Raji (cell line): ENCODE measurements around the gene FOXA1.

Source experiments
- POLR2A ChIP-seq: IDR thresholded peaks from 2 replicates; pipeline ENCODE4 v1.6.1; 2011; ENCODE audit warnings: low read depth, low read length, control low read depth; ENCODE audit not compliant: insufficient read depth

Gene FOXA1

DNA sequence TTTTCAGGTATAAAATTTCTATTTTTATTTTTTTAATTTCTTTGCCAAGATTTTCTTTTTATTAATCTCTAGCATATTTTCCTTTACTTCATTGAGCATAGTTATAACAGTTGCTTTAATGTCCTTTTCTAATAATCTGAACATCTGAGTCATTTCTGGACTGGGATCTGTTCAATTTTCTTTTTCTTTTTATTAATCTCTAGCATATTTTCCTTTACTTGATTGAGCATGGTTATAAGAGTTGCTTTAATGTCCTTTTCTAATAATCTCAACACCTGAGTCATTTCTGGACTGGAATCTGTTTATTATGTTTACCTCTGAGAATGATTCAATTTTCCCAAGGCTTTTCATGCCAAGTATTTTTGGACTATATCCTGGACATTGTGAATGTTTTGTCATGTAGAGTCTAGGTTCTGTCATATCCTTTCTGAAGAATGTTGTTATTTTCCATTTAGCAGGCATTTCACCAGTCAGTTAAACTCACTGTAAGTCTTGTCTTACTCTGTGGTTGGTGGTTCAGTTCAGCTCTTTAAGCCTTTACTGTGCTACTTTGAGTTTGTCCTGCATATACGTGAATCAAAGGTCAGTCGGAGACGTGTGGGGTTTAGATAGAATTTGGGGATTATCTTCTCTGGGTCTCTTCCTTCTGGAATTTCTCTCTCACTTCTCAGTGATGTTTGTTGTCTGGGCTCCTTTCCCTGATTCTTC is 20.7 kb upstream of the FOXA1 start:
- TF ChIP-seq POLR2A = no peak

DNA sequence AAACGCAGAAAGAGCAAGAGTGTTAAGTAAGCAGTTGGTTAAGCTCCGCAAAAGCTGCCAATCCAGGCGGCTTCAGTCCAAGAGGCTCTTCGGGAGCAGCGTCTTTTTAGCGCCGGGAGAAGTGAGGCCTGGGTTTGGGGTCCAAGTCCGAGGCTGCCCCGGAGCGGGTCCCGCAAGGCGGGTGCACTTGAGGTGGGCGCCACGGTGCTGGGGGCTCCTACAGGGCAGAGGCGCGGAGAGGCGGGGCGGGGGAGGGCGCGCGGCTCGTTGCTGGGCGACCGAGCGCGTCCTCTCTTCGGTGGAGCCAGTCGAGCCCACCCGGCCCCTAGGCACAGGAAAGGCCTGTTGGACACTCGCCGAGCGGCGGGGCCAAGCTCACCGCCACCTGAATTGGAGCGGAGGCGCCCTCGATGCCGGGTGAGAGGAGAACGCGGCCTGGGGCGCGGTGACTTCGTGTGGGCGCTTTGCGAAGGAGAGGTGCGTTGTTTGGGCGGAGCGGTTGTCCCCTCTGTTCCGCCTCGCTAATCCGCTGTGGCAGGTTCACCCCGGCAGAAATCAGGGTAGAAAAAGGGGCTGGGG is 16.0 kb upstream of the FOXA1 start:
- no peak for TF ChIP-seq POLR2A

DNA sequence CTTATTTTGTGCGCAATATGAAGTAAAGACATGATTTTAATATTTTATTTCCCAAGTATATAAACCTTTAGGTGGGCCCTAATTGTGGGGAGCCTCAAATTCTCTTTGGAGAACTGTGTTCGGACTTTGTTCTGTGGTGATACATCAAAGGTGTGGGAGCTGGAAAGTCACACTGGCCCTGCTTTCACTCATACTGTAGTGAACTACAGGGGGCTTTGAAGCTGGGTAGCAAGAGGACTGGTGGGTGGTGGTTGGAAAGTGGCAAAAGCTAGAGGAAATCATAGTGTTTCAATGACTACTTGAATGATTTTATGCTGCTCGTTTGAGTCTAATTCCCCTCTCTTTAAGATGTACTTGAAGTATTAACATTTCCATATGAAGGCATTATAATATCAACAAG is 13.6 kb upstream of the FOXA1 start:
- no peak for TF ChIP-seq POLR2A

DNA sequence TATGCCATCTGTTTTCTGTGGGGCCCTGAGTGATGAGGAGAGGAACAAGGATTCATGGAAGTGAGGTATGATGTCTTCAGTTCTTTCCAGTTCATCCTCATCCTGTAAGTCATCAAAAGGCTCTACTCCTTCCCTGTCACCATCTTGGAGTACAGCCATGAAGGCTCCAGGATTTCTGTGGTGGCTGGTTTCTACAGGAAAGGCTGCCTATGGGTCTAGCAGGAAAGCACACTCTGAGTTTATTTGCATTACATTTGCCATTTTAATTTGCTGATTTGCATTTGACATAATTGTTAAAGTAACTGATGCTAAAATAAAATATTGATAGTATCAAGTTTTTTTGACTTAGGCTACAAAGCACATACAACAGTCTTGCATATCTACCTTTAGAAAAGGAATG is 11.6 kb upstream of the FOXA1 start:
- no peak for TF ChIP-seq POLR2A

DNA sequence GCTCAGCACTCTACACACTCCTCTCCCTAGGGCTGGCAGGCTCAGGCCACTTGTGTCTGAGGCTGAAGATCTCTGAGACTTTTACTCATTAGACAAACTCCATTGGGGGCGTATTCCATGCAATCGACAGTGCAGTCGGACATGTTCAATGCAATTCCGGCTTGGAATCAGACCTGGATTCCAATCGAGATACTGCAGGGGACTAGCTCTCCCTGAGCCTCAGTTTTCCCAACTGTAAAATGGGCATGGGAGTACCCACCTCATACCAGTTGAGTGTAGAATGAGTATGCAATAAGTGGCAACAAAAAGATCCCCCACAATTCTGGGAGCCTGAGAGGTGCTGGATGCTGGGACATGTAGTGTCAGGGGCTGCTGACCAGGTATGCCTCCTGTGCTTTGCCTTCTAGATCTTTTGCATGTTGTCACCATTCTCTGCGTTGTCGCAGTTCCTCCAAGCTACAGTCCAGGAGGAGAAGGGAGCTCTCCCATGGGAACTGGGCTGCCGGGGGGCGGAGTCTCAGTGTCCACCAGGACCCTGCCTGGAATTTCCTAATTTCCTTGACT is 8.7 kb upstream of the FOXA1 start:
- TF ChIP-seq POLR2A = no peak

DNA sequence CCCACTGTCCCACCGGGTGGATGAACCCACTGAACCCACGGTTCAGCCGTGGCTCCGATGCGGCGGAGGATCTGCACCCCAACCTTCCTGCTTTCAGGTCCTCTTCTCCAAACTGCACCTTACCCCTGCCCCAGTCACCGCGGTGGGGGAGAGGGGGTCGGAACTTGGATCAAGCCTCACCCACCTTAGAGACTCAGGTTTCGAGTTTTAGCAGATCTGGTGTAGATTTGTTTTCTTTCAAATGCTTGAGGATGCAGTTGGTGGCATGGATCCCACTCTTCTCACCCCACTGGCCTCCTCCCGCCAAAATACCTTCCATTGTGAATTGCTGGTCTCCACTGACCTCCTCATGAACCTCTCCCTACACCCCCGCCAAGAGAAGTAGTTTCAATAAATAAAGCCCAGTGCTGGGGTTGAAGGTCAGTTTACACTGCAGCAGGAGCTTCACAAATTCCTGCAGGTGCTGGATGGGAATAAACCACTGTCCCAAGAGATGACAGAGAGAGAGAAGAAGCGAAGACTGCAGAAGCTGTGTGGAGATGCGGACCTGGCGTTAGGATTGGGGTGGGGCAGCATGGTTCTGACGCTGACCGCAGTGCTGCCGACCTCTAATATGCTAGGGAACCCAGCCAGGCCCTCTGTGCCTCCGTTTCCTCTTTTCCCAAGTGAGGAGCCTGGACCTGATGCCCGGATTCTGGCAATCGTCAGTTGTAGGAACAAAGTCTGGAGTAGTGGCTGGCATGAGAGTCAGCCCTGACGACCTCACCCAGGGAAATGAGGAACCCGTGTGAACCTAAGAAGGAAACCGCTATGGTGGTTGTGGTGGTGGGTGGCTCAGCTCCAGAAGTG is 7.8 kb upstream of the FOXA1 start:
- no peak for TF ChIP-seq POLR2A

DNA sequence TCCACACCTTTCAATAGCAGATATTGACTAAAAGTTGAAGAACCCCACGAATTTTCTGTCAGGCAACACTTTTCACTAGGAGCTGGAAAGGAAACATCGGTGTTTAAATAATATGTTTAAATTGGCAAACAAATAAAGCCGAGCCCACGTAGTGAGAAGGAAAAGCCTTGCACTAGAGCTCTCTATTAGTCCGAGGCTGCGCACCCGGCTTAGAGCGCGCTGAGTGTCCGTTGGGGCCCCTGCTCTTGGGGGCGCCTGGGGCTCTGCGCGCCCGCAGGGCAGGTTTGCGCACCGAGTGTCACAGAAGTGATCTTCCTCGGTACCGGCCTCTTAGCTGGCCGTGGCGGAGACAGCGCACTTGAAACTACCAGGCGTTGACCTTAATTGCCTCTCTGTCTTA is 6.8 kb upstream of the FOXA1 start:
- no peak for TF ChIP-seq POLR2A

DNA sequence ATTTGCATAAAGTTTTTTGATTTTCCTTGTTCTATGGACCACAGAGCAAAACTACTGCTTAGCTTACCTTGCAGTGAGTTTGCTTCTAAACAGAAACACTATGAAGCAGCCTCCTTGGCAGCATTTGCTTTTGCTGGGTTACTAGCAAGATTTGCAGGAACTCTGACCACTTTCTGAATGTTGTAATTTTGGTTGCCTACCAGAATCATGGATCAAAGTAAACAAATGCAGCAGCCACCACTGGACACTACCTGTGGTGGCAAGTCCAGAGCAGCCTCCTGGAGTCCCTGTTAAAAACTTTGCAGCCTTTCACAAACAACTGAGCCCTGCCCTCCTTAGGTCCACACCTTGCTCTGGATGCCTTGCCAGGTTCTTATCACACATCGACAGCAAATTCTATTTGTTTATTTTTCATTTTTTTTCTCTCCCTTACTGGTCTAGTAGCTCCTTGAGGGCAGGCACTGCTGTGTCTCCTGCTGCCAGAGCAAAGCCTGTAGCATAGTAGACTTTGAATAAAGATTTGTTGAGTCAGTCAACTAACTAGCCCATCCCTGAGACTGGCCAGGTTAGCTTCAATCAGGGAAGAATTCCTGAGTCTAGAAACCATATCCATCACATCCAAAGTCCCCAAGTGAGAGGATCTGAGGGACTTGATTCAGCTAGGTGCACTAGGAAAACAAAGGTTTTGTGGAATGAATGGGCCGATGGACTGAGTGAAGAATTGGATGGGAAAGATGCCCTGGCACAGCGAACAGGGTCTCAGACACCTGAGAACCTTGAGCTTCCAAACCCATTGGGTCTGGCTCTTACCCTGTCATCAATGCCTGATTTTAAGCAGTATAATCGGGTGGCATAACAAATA is 6.1 kb upstream of the FOXA1 start:
- TF ChIP-seq POLR2A = no peak

DNA sequence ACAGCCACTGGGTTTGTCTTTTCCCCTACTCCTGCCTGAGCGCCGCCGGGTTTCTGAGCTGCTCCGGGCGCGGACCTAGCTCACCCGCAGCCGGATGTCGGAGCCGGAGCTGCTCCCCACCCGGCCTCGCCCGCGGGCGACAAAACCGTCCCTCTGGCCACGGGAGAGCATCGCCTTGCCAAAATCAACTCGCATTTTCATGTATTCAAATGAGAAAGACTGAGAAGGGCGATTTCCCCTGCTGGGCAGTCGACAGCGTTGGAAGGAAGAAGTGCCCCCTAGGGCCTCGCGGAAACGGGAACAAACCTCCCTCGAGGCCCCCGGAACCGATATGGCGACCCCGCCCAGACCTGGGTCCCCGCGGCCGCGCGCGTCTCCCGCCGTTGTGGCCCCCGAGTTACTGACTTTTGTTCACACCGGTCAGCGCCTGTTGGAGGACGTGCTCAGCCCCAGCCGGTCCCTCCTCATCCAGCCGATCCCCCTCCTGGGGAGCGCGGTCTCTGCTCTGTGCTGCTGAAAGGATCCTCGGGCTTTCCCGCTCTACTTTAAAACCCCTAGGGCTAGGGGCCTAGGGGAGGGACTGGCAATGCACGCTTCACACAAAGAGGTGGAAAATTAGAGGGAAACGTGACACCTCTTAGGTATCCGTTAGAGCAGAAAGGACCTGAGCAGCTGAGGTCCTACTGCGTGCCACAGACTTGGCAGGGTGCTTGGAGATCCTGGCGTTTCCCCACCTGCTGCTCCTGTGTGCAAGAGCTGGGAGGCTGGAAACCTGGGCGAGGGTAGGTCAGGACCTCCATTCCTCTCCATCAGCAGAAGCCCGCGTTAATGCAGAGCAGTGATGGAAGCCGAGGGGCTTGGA is 4.7 kb upstream of the FOXA1 start:
- TF ChIP-seq POLR2A = no peak

DNA sequence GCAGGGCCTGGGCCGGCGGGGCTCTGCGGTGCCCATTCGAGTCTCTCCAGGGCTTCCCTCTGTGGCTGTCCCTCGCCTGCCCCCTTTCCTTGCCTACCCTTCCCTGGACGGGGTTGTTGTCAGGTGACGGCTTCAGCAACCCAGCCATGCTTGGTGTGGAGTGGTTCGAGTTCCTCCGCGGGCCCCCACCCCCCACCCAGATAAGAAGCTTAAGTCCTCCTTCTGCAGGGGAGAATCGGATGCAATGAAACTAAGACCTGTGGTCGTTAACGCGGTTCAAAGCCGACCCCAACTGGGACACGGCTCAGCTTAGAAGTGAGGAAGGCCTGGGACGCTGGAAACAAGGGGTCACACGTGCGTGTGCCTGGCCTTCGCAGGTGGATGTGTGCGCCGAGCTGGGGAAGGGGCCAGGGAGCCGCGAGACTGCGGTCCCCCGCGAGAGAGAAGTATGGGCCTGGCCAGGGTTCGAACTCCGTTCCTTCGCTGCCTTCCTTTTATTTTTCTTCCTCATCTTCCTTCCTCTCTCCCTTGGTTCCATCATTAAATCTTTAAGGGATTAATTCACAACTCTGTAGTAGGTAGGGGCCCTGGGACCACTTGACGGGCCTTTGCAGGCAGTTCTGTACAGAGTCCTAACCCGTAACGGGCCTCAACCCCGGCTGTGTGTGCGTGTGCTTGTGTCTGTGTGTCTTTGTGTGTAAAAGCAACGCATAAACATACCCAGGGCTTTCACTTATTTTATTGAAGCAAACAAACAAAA is 3.9 kb upstream of the FOXA1 start:
- TF ChIP-seq POLR2A = no peak

DNA sequence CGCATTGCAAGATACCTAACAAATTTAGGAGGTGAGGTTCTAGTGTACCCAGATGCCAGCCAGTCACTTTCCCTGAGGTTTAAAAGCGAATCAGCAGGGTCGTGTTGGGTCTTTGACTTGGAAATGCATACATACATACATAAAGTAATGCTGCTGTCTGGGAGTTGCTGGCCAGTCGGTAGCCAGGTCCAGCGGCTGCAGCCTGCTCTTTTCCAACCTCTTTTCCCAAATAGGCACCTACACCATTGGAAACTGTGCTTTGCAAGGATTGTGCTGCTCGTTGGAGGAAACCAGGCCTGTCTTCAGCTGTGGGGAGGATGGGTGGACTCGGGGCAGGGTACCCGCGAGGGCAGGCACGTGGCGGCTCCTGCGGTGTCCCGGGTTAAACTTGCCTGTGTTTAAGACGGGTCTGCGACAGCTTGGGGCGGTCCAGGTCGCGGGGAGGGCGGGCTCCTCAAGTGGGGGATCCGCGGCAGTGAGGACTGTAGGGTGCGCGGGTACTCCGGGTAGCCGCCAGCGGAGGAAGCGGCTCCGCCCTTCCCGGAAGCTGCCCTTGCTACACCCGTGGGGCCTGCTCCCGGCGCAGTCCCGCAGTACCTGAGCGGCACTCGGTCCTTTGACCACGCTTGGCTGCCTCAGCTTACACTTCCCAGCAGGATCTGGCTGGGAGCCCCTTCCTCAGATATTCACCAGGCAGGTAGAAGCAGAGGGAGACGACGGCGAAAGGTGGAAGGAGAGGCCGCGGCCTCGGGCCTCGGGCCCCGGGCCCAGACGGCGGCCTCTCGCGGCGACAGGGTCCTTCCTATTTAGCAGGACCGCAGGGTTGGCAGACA is 3.1 kb upstream of the FOXA1 start:
- TF ChIP-seq POLR2A = no peak

DNA sequence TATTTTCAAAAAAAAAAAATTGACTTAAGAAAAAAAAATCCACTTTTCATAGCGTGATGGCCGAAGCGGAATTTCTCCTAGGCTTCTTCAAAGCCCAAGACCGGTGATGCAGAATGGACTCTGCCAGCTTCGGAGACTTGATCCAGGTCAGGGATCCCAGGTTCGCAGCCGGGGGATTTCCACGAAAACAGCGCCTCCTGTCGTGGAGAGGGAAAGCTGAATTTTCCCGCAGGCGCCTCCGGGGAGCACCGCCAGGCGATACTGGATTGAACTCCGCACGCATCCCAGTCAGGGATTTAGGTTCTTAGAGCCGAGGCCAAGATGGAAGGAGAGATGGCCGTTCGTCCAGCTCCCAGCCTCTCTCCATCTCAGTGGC is 2.5 kb upstream of the FOXA1 start:
- no peak for TF ChIP-seq POLR2A

DNA sequence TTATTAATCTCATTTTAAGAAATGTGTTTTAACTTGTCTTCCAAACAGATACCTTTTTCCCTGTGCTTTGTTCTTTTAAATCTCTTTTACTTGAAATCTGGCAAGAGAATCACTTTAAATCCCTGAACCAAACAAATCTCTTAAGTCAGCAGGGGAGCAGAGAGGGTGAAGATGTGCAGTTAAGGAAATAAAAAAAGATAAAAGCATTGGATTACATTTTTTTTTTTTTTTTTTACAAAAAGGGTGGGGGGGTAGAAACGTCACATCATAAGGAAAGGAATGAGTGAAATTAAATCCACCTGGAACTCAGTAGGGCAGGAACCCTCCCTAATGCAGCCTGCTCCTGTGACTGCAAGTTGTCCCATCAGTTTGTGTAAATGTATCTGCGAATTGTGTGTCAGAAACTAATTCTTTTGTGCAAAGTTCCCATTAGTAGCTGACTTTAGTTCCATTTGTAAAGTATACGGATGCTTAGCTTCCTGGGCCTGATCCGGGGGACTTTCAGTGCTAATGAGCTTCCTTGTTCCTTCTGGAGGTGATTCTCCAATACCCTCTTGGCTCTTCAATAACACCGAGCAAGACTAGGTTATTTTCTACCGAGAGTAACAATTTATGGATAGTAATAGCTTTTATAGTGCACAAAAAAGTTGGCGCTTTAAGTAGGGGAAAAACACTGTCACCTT is 1.9 kb upstream of the FOXA1 start:
- TF ChIP-seq POLR2A = no peak
